NCI-H446 treated with DMSO at 0.1 percent for 48 hours (cell line): Measurements from ENCODE around the gene PIK3CA.
"Not testable (repeated sequence)": the region's sequence is repeated elsewhere in the genome, so short reads cannot be mapped to it uniquely, and the experiment has no call there.

Experiments used
- DNase-seq: peaks from one replicate; lab custom pipeline; 2025; lab: John Stamatoyannopoulos, UW

PIK3CA gene

DNA sequence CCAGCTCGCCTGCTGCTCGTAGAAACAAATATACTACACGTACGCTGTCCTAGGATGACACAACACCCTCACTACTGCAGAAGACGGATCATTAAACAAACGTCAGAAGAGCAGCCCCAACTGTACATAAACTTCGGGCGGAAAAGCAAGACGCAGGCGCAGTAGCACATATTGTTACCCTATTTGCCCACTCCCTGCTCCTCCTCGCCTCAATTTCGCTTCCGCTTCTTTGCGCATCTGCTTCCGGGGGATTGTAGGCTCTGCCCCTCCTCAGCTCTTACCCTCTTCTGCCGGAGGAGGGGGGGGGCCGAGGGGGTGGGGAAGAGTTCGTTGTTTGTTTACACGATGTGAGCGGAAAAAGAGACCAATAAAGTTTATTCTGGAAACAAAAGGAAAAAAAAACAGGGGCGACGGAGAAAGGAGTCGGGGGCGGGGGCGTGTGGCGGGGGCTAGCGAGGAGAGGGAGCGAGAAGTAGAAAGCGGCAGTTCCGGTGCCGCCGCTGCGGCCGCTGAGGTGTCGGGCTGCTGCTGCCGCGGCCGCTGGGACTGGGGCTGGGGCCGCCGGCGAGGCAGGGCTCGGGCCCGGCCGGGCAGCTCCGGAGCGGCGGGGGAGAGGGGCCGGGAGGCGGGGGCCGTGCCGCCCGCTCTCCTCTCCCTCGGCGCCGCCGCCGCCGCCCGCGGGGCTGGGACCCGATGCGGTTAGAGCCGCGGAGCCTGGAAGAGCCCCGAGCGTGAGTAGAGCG, at the start of gene PIK3CA:
PIK3CA (plus strand) TSS at position 485 of the 743 bp plus-strand sequence. CDS start 50,469 bp downstream, outside the sequence.
- peak; percentile 98 for DNase-seq

DNA sequence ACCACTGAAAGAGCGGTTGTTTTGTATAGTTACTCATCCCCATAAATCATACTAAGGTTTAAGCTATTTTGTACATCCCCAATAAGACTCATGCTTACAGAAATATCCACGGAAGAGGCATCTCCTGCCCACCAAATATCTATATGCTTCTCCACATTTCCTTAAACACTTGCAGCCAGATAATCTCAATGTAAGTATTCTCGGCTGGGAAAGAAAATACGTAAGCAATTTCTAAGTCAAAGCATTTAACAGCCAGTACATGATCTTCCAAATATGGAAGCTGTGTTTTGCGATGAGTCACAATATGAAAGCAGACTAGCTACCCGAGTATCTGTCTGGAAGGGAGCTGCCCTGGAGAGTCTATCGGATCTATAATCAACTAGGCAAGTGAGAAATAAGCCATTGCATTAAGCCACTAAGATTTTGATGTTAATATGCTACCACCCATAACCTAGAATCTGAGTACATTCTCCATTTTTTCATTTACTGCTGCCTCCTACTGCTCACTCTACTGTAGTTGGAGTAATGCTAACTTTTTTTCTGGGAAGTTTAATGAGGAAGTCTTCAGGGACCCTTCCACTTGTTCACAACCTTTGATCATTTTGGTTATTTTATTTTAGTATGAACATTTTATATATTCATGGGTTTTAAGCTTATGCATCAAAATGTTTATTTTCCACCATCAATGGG, 49.6 kb upstream of the PIK3CA start:
- no peak for DNase-seq

GRCh38 chr3:179100652-179101051, 47.5 kb upstream of the PIK3CA start:
- no peak for DNase-seq

DNA sequence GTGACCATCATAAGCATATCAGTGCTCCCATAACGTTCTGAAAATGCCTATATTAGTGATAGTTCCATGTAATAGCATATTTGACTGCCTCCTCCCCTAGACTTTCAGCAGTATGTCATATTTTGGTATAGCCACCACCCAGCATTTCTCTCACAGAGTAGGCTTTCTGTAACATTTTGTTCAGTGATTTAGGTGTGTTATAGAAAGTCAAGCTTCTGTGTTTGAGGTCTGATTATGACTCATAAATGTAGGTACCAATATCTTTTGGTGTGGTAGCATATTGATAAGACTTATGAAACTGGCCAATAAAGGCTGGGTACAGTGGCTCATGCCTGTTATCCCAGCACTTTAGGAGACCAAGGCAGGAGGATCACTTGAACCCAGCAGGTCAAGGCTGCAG, 42.3 kb upstream of the PIK3CA start:
- DNase-seq: no peak

GRCh38 chr3:179107617-179108016, 40.5 kb upstream of the PIK3CA start:
- no peak for DNase-seq

GRCh38 chr3:179108086-179108485, 40.1 kb upstream of the PIK3CA start:
- no peak for DNase-seq

DNA sequence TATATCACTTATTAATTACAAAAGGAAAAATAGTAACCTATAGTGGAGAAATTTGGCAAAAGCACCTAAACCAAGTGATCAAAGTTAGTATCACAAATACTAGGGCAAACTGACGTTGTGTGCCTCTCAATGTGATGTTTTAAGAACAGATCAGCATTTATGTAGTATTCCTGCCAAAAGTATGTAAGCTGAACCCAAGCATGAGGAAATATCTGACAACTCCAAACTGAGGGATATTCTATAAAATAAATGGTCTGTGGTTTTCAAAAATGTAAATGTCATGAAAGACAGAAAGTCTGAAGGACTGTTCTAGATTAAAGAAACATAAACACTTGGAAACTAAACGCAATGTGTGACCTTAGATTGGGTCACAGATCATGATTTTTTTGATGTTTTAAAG, 34.3 kb upstream of the PIK3CA start:
- no peak for DNase-seq

- DNase-seq: not testable (repeated sequence)
Measured at GRCh38 chr3:179115444-179115843, 32.7 kb upstream of the PIK3CA start.

GRCh38 chr3:179116816-179117215, 31.3 kb upstream of the PIK3CA start:
- no peak for DNase-seq

DNA sequence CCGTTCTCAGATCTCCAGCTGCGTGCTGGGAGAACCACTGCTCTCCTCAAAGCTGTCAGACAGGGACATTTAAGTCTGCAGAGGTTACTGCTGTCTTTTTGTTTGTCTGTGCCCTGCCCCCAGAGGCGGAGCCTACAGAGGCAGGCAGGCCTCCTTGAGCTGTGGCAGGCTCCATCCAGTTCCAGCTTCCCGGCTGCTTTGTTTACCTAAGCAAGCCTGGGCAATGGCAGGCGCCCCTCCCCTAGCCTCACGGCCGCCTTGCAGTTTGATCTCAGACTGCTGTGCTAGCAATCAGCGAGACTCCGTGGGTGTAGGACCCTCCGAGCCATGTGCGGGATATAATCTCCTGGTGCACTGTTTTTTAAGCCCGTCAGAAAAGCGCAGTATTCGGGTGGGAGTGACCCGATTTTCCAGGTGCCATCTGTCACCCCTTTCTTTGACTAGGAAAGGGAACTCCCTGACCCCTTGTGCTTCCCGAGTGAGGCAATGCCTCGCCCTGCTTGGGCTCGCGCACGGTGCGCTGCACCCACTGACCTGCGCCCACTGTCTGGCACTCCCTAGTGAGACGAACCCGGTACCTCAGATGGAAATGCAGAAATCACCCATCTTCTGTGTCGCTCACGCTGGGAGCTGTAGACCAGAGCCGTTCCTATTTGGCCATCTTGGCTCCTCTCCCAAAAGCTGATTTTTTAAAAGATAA, 15.8 kb upstream of the PIK3CA start:
- DNase-seq: peak; percentile 33

DNA sequence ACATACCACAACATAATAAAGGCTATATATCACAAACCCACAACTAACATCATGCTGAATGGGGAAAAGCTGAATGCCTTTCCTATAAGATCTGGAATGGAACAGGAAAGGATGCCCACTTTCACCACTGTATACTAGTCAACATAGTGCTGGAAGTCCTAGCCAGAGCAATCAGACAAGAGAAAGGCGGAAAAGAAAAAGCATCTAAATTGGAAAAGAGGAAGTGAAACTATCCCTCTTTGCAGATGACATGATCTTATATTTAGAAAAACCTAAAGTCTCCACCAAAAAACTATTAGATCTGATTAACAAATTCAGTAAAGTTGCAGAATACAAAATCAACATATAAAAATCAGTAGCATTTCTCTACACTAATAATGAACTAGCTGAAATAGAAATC, 14.6 kb upstream of the PIK3CA start:
- no peak for DNase-seq

GRCh38 chr3:179136195-179136594, 12.0 kb upstream of the PIK3CA start:
- DNase-seq: no peak

DNA sequence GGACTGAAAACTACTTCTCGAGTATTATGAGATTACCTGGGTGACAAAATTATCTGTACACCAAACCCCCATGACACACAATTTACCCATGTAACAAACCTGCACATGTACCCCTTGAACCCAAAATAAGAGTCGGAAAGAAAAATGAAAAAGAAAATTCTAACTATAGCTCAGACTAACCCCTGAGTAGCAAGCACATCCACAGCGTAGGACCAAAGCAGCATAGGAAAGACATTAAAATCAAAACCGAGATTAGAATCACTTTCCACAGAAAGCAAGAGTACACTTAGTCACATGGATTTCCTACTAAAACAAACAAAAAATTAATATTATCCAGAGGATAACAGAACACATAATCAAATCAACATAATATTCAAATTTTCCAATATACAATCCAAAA, 6.3 kb upstream of the PIK3CA start:
- DNase-seq: no peak

GRCh38 chr3:179146911-179147513, 1.1 kb upstream of the PIK3CA start:
- peak; percentile 49 for DNase-seq

DNA sequence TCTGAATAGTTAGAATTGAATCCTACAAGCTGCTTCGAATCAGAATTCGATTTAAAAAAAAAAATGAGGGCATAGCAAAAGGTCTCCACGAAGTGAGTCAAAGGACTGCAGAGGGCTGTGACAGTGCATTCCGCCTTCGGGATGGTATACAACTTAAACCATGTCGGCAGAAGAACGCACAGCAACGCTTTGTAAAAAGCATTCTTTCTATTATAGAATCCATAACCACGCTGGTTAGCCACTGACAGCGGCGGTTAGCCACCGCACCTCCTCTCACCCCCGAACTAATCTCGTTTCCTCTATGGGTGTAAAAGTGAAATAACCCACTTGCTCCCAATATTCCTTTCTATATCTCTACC, 664 bp upstream of the PIK3CA start:
- no peak for DNase-seq

DNA sequence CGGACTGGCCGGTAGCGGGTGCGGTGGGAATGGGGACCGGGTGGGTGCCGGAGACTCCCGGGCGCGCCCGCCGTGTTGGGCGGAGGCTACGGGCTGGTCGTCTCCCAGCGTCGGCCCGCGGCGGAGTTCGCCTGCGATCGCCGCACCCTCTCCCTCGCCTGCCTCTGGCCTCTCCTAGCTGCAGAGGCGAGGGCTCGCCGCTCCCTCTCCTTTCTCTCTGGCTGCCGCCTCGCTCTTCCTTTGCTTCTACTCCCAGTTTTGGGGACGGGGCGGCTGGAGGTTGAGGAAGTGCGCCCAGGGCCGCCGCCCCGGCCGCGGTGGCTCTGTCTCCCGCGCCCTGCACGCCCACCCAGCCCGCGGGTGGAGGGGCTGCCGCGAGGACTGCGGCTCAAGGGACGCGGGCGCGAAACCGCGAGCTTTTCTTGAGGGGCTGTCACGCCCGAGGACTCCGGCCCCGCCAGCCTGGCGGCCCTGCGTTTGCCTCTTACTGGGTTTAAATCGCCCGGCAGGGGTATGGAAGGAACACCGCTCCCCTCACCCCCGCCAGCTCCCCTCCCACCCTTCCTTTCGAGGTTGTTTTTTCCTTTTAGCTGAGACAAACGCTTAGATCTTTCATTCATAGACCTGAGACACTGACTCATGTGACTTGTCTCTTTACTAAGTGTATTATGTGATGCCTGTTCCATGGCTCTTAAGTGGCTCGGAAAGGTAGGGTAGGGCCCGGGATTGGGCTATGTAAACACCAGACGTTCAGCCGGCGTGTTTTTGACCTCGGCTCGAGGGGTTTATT, 654 bp downstream of the PIK3CA start:
- peak; percentile 15 for DNase-seq

- DNase-seq: no peak
Measured at GRCh38 chr3:179149406-179149867, 1.3 kb downstream of the PIK3CA start.

DNA sequence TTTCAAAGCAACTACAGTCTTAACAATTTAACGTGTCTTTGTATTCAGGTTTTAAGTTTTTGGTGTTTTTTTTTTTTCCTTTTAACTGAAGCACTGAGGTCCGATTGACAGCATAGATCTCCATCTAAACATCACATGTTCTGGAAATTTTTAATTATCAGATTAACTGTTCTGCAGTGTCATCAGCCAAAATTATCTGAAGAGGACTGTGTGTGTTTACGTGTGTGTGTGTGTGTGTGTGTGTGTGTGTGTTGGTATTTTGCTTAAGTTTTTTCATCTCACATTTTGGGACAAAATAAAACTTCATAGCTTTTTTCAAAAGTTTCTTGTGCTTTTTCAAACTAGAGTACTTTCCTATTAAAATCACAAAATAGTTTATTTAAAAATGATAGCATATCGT, 1.8 kb downstream of the PIK3CA start:
- no peak for DNase-seq

GRCh38 chr3:179150610-179151009, 2.5 kb downstream of the PIK3CA start:
- DNase-seq: no peak

- DNase-seq: no peak
Measured at GRCh38 chr3:179151474-179151873, 3.3 kb downstream of the PIK3CA start.

DNA sequence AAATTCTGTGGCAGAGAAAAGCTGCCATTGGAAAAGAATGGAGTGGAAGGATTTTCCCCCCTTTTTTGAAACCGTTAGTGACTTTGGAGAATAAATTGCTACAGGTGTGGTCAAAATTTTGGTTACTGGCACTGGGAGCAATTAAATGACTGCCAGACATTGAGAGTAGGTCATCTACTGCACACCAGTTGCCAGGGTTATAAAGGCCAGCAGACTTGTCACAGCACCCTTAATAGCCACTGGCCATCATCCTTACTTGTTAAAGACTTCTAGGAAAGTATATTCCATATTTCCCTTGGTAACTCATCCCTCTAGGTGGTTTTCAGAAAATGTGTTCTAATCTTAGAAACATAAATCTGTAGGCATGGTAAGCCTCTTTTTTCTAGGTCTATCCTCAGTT, 8.0 kb downstream of the PIK3CA start:
- no peak for DNase-seq

- no peak for DNase-seq
Measured at GRCh38 chr3:179156775-179157174, 8.6 kb downstream of the PIK3CA start.
